ENCODE results near the gene NOL9.

DNA sequence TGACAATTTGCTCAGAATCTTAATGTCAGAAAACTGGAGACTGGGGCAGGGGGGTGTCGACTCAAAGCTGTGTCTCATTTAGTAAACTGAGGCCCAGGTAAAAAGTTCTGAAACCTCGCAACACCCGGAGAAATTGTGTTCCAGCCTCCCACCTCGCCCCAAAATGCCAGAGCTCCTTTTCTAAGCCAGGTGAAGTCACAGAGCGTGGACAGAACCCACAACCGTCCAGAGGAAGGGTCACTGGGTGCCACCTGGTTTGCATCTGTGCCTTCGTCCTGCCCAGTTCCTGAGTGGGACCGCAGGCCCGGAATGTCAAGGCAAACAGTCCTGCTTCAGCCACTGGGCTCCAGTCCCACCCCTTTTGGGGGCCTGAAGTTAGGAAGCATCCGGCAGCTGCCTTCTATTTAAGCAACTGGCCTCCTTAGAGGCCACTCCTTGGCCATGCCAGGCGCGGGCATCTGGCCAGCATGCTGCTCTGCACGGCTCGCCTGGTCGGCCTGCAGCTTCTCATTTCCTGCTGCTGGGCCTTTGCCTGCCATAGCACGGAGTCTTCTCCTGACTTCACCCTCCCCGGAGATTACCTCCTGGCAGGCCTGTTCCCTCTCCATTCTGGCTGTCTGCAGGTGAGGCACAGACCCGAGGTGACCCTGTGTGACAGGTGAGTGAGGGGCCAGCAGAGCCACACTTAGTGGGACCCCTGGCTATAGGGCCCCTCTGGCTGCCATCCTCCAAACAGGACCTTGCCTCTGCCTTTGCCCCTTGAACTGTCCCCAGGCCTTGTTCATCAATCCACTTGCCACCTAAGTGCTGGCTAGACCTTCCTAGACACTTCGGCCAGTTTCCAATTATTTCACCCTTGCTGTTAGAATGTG is 830 bp upstream of the NOL9 start, which contains the start of gene TAS1R1:
- TF ChIP-seq, protein P1, sequence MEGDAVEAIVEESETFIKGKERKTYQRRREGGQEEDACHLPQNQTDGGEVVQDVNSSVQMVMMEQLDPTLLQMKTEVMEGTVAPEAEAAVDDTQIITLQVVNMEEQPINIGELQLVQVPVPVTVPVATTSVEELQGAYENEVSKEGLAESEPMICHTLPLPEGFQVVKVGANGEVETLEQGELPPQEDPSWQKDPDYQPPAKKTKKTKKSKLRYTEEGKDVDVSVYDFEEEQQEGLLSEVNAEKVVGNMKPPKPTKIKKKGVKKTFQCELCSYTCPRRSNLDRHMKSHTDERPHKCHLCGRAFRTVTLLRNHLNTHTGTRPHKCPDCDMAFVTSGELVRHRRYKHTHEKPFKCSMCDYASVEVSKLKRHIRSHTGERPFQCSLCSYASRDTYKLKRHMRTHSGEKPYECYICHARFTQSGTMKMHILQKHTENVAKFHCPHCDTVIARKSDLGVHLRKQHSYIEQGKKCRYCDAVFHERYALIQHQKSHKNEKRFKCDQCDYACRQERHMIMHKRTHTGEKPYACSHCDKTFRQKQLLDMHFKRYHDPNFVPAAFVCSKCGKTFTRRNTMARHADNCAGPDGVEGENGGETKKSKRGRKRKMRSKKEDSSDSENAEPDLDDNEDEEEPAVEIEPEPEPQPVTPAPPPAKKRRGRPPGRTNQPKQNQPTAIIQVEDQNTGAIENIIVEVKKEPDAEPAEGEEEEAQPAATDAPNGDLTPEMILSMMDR (IDR thresholded peaks at IDR 0.05; ENCODE audit: extremely low read depth in 1 of 2, insufficient read depth in 1 of 2, low read depth in 1 of 2, low read length in 2 of 2) = no peak
- TF ChIP-seq POLR2A (IDR thresholded peaks at IDR 0.05; ENCODE audit: low read depth, low read length) (no peak), EZH2 (IDR thresholded peaks at IDR 0.05; ENCODE audit: borderline replicate concordance, low read depth, low read length, severe bottlenecking) (no peak)

All from endothelial cell of umbilical vein (primary cell).